Inflammatory macrophage (primary cell): ENCODE data around the gene H1-8.

Experiments
- DNase-seq, 2 donors: peaks; one replicate each; pipeline ENCODE4 v3.0.0-alpha.2; 2020 to 2022

Gene H1-8

DNA sequence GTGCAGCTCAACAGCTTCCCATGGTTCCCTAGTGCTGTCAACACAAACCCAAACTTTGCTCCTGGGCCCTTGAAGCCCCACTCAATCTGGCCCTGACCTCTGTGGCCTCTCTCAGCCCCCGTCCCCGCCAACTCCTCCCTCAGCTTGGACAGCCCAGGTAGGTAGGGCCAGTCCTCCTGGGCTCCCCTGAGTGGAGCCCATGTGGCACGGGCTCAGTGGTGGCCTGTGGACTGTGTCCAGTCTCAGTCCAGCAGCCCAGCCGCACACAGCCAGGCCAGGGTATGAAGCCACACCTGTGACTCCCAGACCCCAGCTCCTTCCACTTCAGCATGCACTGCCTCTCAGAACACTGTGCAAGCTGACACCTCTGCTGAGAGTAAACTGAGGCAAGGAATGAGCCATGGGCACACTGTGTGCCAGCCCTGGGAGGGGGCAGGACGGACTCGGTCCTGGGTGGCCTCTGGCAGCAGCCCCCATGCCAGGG is 52.0 kb downstream of the H1-8 start:
- DNase-seq, result no peak

DNA sequence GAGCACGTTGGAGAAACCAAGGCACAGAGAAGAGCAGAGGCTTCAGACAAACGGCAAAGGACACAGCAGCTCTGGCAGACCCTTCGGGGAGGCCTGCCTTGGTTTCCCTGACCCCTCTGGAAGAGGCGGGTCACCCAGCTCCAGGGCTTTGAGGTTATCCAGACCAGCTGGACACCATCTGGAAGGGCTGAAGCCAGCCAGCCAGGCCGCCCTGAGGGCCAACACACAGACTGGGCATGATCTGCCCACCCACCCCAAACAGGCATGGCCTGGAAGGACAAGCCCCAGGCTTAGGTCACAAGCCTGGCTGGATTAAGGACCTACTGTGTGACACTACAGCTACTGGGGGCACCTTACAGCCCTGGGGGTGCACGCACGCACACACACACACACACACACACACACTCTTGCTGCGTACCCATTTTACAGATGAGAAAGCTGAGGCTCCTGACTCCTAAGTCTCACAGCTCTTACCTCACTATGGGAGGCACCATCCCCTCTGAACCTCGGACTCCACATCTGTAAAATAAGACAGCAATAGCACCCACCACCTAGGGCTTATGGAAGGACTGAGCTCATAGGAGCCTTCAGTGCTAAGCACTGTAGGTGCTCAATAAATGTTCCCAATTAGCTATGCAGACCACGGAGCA is 52.7 kb downstream of the H1-8 start:
- DNase-seq, result no peak

DNA sequence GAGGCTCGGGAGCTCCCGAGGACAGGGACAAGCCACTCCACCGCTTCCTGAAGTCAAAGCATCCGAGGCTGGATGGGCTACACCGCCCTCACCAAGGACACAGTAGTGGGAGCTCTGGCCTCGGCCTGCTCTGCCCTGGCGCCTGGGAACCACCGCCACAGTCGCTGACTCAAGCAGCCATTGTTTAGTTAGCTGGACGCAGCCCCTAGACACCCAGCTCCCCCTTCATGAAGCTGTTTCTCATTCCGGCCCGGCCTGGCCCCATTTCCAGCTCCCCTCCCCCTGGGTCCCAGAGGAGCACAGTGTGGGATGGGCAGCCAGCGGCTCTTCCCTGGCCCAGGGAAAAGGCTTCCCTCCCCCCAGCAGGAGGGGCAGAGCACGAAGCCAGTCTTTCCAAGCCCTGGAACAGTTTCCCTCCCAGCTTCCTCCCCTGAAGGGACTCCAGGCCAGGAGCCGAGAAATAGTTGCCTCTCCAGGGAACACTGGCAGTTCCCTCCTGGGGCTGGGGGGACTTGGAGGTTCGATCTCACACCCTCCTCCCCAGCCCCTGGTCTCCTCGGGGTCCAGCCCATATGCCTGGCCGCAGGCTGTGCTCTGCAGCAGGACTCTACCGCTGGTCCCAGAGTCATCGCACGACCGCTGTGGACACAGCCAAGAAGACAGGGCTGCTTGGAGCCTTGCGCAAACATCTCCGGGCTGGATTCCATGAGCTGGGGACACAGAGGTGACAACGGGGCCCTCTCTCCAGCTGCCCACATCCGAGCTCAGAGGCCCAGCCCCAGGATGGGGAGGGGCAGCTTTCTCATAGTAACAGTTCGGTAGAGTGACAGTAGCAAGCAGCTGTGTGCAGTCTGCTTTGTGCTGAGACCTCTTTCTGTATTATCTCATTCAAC is 53.5 kb downstream of the H1-8 start:
- peak; percentile 72 to 82 for DNase-seq

DNA sequence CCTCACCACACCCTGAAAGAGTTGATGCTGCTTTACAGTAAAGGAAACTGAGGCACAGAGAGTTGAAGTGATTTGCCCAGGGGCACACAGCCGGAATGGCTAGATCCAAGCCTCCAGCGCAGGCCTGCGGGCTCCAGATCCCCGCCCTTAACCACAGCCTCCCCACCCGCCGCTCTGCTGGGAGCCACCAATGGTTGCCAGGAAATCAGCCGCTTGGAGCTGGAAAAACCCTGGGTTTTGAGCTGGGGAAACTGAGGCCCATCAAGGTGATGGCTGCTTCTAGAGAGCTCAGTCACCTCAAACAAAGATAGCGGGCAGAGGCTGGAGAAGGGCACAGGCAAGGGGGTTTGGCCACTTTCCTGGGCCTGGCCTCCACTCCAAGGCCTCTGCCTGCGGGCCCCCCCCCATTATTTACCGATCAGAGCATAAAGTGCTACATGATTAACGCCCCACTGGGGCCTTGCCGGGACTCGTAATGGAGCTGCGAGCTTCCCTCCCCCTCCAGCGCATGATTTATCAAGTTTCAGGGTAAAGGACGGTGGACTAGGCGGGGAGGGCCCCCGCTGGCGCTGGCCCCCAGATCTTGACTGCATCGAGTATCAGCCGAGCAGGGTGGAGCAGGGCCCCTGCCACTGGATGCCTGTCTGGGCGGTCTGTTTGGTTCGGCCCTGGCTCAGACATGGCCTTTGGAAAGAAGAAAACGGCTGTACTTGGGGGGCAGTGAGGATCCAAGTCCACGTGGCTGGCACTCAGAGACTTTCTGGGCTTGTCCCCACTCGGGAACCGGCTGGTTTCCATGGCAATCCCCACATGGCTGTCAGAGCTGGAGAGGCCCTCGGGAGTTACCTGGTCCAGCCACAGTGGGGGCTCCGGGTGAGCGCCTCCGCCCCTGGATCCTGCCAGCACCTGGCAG is 54.4 kb downstream of the H1-8 start:
- DNase-seq, result no peak

DNA sequence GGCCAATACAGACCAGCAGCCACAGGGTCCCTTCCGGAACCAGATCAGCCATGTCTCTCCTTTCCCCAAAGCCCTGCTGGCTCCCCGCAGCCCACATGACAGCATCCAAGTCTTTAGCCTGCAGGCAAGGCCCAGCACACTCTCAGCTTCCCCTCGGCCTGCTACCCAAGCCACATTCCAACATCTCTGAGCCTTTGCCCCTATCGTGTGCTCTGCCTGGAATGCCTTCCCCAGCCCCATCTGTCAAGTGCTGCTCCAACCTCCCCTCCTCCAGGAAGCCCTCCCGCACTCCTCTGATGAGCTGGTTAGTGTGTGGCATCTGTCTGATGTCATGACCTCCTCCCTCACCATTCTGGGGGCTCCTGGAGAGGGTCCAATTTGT is 55.0 kb downstream of the H1-8 start:
- no peak for DNase-seq

DNA sequence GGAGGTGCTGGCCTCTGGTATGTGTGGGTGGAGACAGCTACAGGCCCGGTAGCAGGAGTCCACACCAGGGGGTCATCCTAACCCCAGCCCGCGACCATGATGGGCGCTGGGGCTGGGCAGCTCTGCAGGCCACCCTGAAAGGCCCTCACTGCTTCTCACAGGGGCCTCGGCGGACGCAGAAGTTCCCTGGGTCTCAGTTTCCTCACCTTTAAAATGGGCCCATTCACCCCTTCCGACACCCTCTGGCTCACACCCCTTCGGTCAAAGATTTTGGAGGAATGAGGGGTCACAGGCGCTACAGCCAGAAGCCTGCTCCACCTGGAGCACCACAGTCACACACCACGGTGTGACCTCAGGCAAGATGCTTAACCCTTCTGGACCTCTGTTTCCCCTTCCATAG is 55.5 kb downstream of the H1-8 start:
- DNase-seq, result no peak

DNA sequence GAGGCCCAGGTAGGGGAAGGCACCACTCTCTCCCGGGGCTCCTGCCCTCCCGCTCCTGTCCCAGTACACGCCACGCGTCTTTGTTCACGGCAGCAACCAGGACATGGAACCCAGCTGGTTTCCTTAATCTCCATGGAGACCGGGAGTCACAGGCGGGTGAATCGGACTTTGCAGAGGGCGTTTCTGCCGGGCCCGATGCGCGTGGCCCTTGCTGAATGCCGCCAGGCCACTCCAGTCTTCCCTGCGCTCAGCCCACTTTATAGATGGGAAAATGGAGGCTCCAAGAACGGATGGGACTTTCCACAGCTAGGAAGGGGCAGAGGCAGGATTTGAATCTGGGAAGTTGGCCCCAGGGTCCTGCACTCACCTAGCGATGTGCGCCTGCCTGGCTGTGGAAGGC is 56.1 kb downstream of the H1-8 start:
- no peak for DNase-seq

DNA sequence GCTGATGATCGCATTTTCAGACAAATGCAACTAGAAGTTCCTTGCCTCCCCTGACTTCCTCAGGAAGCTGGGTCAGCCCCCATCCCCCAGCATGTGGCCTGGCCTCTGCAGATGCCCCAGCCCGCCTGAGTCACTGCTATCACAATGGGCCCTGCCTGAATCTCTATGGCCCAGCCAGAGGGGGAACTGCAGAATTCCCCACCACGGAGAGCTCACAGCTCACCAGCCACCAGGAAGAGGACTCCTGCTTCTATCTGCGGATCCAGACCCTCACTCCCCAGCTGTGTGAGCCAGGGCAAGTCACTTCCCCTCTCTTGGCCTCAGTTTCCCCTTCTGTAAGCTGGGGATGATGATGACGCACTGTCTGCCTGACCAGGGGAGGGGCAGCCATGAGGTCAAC is 56.6 kb downstream of the H1-8 start:
- DNase-seq, result peak; percentile 94 to 97

DNA sequence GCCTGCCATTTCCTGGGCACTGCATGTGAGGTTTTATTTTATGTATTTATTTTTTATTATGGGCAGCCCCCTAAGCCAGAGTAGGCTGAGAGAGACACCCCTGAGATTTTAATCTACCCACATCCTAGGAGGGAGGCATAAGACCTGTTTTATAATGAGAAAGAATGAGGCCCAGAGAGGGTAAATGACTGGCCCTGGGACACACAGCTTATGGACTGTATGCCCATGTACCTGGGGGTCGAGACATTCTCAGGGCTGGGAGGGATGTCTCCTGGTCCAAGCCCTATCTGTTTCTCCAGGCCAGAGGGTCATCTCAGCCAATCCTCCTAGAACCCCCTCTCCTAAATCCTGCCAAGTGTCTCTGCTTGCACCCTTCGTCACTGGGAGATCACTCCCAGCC is 57.4 kb downstream of the H1-8 start:
- no peak for DNase-seq
